Measurements from ENCODE around the gene STK11. TPM values are rescaled to one million over a fixed set of nuclear protein-coding genes. Genes with fewer than 3 reads are reported as not detected.

The STK11 gene
- total and polyA plus RNA-seq, 2 experiments from 2014 or later = 19.4 to 96.5 TPM

- Histone ChIP-seq H3K79me2 (replicated peaks; ENCODE audit: insufficient read depth) (peaks cover 23% of the 10 kb centered on the region), H3K27me3 (ENCODE audit: insufficient read depth) (no peaks in the 10 kb centered on the region), H3K4me2 (peak overlapping the region; percentile 82), H3K9me2 (ENCODE audit: insufficient read depth) (no peaks in the 10 kb centered on the region), H3K27ac (ENCODE audit: low read depth) (peak overlapping the region; percentile 94), H3K36me3 (ENCODE audit: insufficient read depth) (peaks cover 19% of the 10 kb centered on the region), H3K4me1 (ENCODE audit: insufficient read depth) (peaks cover 54% of the 10 kb centered on the region), H3K4me3 (peak overlapping the region; percentile 95), H4K20me1 (replicated peaks; ENCODE audit: insufficient read depth) (peaks cover 24% of the 10 kb centered on the region), H2AFZ (no peak overlapping the region), H3F3A (replicated peaks; ENCODE audit: low read depth) (peaks cover 76% of the 10 kb centered on the region)
- TF ChIP-seq EZH2phosphoT487 (IDR thresholded peaks at IDR 0.05; ENCODE audit: unreplicated experiment) = no peak
- TF ChIP-seq POLR2AphosphoS5 (IDR thresholded peaks at IDR 0.05; ENCODE audit: low read depth) = peak; percentile 74
- ATAC-seq (peak; percentile 38), DNase-seq (ENCODE audit: low spot score) (peak; percentile 81)
- H3K27me3 Mint-ChIP-seq (ENCODE audit: insufficient read depth, low read depth, poor library complexity) = peaks cover 38% of the 10 kb centered on the region
- peaks cover 59% of the 10 kb centered on the region for H3K4me1 Mint-ChIP-seq
- peaks cover 51% of the 10 kb centered on the region for H3K36me3 Mint-ChIP-seq (ENCODE audit: low read depth)
- peak overlapping the region; percentile 55 for H3K4me3 Mint-ChIP-seq
- H3K9me3 Mint-ChIP-seq = no peaks in the 10 kb centered on the region; the same call in 1 of the 3 replicates
- H3K27ac Mint-ChIP-seq = peak overlapping the region; percentile 91
Measured at GRCh38 chr19:1259206-1259875, 53.8 kb downstream of the STK11 start.

- Histone ChIP-seq H2AFZ (0 out of 2 replicates have a peak overlapping the region, but pooled peaks have one; percentile 52), H4K20me1 (replicated peaks; ENCODE audit: insufficient read depth) (peaks cover 20% of the 10 kb centered on the region), H3K4me1 (ENCODE audit: insufficient read depth) (peaks cover 58% of the 10 kb centered on the region), H3K36me3 (ENCODE audit: insufficient read depth) (peaks cover 15% of the 10 kb centered on the region), H3K27ac (ENCODE audit: low read depth) (peak overlapping the region; percentile 94), H3K4me2 (peak overlapping the region; percentile 82), H3K79me2 (replicated peaks; ENCODE audit: insufficient read depth) (peaks cover 19% of the 10 kb centered on the region), H3K9me2 (ENCODE audit: insufficient read depth) (no peaks in the 10 kb centered on the region), H3F3A (replicated peaks; ENCODE audit: low read depth) (peaks cover 75% of the 10 kb centered on the region), H3K4me3 (peak overlapping the region; percentile 95), H3K27me3 (ENCODE audit: insufficient read depth) (no peaks in the 10 kb centered on the region)
- Mint-ChIP-seq H3K27me3 (ENCODE audit: insufficient read depth, low read depth, poor library complexity) (peaks cover 35% of the 10 kb centered on the region), H3K36me3 (ENCODE audit: low read depth) (peaks cover 47% of the 10 kb centered on the region), H3K4me3 (peak overlapping the region; percentile 55), H3K4me1 (peaks cover 59% of the 10 kb centered on the region), H3K9me3 (no peaks in the 10 kb centered on the region; the same call in 1 of the 3 replicates), H3K27ac (peak overlapping the region; percentile 91)
- no peak for DNase-seq (ENCODE audit: low spot score)
- no peak for TF ChIP-seq CREB1 (CRISPR knock-in tag; IDR thresholded peaks at IDR 0.05; ENCODE audit: low read depth)
- TF ChIP-seq, protein P1, sequence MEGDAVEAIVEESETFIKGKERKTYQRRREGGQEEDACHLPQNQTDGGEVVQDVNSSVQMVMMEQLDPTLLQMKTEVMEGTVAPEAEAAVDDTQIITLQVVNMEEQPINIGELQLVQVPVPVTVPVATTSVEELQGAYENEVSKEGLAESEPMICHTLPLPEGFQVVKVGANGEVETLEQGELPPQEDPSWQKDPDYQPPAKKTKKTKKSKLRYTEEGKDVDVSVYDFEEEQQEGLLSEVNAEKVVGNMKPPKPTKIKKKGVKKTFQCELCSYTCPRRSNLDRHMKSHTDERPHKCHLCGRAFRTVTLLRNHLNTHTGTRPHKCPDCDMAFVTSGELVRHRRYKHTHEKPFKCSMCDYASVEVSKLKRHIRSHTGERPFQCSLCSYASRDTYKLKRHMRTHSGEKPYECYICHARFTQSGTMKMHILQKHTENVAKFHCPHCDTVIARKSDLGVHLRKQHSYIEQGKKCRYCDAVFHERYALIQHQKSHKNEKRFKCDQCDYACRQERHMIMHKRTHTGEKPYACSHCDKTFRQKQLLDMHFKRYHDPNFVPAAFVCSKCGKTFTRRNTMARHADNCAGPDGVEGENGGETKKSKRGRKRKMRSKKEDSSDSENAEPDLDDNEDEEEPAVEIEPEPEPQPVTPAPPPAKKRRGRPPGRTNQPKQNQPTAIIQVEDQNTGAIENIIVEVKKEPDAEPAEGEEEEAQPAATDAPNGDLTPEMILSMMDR (conservative IDR thresholded peaks at IDR 0.05; ENCODE audit: low read depth in 2 of 2) = no peak
- no peak for TF ChIP-seq ZNF331 (CRISPR knock-in tag; IDR thresholded peaks at IDR 0.05; ENCODE audit: low read depth)
- TF ChIP-seq ETS1 (IDR thresholded peaks at IDR 0.05) = 0 out of 2 replicates have a peak, but pooled peaks have one; percentile 12
- no peak for TF ChIP-seq JUNB (IDR thresholded peaks at IDR 0.05; ENCODE audit: unreplicated experiment)
- TF ChIP-seq EZH2 (IDR thresholded peaks at IDR 0.05; ENCODE audit: low read depth, unreplicated experiment) = no peak
- no peak for TF ChIP-seq STAT1 (IDR thresholded peaks at IDR 0.05; ENCODE audit: unreplicated experiment)
- no peak for TF ChIP-seq ZNF114 (CRISPR knock-in tag; IDR thresholded peaks at IDR 0.05)
- ATAC-seq = peak; percentile 6
Measured at GRCh38 chr19:1259876-1260748, 54.5 kb downstream of the STK11 start.

All from GM23338 (cell line).